HG02981 (cell line): Measurements from ENCODE around the gene KMT5C.

Source experiments
- ATAC-seq: cut with Tn5 transposase; IDR thresholded peaks from one replicate; pipeline ENCODE4 v1.9.1; 2021; ENCODE audit warnings: mild to moderate bottlenecking, moderate library complexity; ENCODE audit not compliant: unreplicated experiment

KMT5C gene

GRCh38 chr19:55345818-55346724 lies 6.4 kb downstream of the KMT5C start:
- no peak for ATAC-seq

GRCh38 chr19:55346725-55347441 lies 7.2 kb downstream of the KMT5C start:
- ATAC-seq, result no peak

- no peak for ATAC-seq
Measured at GRCh38 chr19:55347442-55348009, 7.8 kb downstream of the KMT5C start.

- no peak for ATAC-seq
Measured at GRCh38 chr19:55348317-55349034, 8.8 kb downstream of the KMT5C start.

GRCh38 chr19:55350620-55351315 lies 11.1 kb downstream of the KMT5C start:
- no peak for ATAC-seq

- no peak for ATAC-seq
Measured at GRCh38 chr19:55352040-55352439, 12.4 kb downstream of the KMT5C start.

GRCh38 chr19:55352549-55353145 lies 13.0 kb downstream of the KMT5C start:
- ATAC-seq, result no peak

- no peak for ATAC-seq
Measured at GRCh38 chr19:55353356-55353802, 13.7 kb downstream of the KMT5C start.

GRCh38 chr19:55353803-55354697 lies 14.4 kb downstream of the KMT5C start:
- no peak for ATAC-seq

GRCh38 chr19:55354698-55355212 lies 15.1 kb downstream of the KMT5C start, which contains the start of gene COX6B2:
COX6B2 (minus strand) TSS chr19:55354719; CDS start chr19:55354521, 198 bp downstream.
- ATAC-seq, result no peak

GRCh38 chr19:55355213-55355821 lies 15.6 kb downstream of the KMT5C start:
- no peak for ATAC-seq

GRCh38 chr19:55358493-55358892 lies 18.8 kb downstream of the KMT5C start:
- no peak for ATAC-seq

- ATAC-seq, result no peak
Measured at GRCh38 chr19:55358943-55359908, 19.6 kb downstream of the KMT5C start.

- no peak for ATAC-seq
Measured at GRCh38 chr19:55360902-55361301, 21.2 kb downstream of the KMT5C start.

- no peak for ATAC-seq
Measured at GRCh38 chr19:55362174-55362989, 22.7 kb downstream of the KMT5C start.
